HCT116 (cell line): ENCODE measurements around the gene CPB1.

Experiments
- CTCF ChIP-seq, 3 experiments: fragments of 200-600 bp in 1 of 3; sonication (generic) in 1 of 3; IDR thresholded peaks in 2 of 3; conservative IDR thresholded peaks in 1 of 3; 2 replicates each; pipeline ENCODE4 v1.5.1; 2012 to 2017; ENCODE audit warnings: low read depth in 2 of 3, low read length in 2 of 3, antibody characterized with exemption in 1 of 3, borderline replicate concordance in 1 of 3, control low read depth in 1 of 3, mild to moderate bottlenecking in 1 of 3, mixed read lengths in 1 of 3, mixed run types in 1 of 3, moderate library complexity in 1 of 3; ENCODE audit not compliant: insufficient read depth in 1 of 3
- POLR2A ChIP-seq: IDR thresholded peaks from 2 replicates; pipeline ENCODE4 v1.7.0; 2011; ENCODE audit warnings: borderline replicate concordance; ENCODE audit not compliant: insufficient read depth, insufficient read length; ENCODE audit errors: extremely low read depth
- RAD21 ChIP-seq: IDR thresholded peaks from 2 replicates; pipeline ENCODE4 v1.6.1; 2012; ENCODE audit warnings: low read depth, mild to moderate bottlenecking

DNA sequence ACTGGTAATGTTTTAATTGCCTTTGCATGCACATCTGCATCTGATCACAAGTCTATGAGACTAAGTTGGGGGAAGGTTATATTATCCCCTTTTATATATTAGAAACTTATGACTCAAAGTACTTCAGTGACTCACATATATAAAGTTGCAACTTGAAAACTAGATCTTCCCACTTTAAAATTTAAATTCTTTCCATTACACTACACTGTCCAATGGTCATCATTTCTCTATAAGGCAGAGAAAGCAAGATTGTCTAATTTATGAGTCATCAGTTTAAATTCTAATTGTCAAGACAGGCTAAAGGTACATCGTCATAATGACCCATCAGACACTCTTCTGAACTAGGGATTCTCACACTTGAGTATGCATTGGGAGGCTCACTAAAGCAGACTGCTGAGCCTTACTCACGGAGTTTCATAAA, 75.4 kb downstream of the CPB1 start:
- TF ChIP-seq POLR2A (no peak), CTCF (IDR thresholded peaks at IDR 0.05 in 2 of 3, conservative IDR thresholded peaks at IDR 0.05 in 1 of 3; ENCODE audit: borderline replicate concordance in 1 of 3, insufficient read depth in 1 of 3, low read depth in 2 of 3, low read length in 2 of 3) (no peak), RAD21 (no peak)
